Measurements from ENCODE around the gene CNDP1.
A peak's percentile ranks its signal among the peaks of the same experiment; 100 is the strongest.
"Not testable (repeated sequence)": the region's sequence is repeated elsewhere in the genome, so short reads cannot be mapped to it uniquely, and the experiment has no call there.

The CNDP1 gene

GRCh38 chr18:74549591-74550104, 15.3 kb downstream of the CNDP1 start:
- DNase-seq = no peak

- no peak for DNase-seq
Measured at GRCh38 chr18:74550886-74551285, 16.6 kb downstream of the CNDP1 start.

DNA sequence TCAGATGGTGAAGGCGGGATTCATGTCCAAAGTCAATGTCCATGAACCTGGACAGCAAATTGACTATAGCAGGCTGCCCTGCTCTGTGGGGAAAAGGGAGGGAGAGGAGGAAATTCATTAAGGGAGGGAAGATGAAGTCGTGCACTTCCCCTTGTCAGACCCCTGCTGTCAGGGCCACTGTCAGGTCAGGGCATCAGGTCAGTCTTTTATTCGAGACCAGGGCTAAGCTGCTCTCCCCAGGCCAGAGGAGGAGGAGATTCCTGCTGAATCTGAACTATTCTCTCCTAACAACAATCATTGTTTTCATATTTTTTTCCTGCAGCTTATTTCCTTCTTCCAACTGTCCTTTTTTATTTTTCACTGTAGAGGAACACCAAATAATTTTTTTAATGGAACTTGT, 17.2 kb downstream of the CNDP1 start:
- no peak for DNase-seq

GRCh38 chr18:74551936-74552555, 17.7 kb downstream of the CNDP1 start:
- DNase-seq = peak; percentile 70

- no peak for DNase-seq
Measured at GRCh38 chr18:74556126-74556525, 21.8 kb downstream of the CNDP1 start.

- no peak for DNase-seq
Measured at GRCh38 chr18:74558096-74558495, 23.8 kb downstream of the CNDP1 start.

- no peak for DNase-seq
Measured at GRCh38 chr18:74562131-74562730, 27.9 kb downstream of the CNDP1 start.

- DNase-seq = no peak
Measured at GRCh38 chr18:74562775-74563174, 28.5 kb downstream of the CNDP1 start.

DNA sequence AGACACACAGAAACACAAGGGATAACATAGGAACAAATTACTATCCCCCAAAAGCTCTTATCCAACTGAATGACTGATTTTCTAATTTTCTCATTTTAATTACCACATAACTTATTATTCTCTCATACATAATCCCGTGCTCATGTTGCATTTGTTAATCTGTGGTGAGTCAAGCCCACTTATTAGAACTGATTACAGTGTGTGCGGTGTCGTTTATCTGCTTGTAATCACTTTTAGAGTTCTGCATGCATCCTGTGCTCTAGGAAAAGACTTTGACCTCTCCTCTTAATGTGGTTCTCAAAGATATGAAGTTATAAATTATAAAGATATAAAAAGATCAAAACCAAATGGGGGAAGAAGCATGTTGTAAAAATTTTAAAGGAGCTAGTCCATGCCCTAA, 29.7 kb downstream of the CNDP1 start:
- no peak for DNase-seq

DNA sequence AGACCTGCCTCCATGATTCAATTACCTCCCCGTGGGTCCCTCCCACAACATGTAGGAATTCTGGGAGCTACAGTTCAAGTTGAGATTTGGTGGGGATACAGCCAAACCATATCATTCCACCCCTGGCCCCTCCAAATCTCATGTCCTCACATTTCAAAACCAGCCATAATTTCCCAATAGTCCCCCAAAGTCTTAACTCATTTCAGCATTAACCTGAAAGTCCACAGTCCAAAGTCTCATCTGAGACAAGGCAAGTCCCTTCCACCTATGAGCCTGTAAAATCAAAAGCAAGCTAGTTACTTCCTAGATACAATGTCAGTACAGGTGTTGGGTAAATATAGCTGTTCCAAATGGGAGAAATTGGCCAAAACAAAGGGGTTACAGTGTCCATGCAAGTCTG, 30.9 kb downstream of the CNDP1 start:
- not testable (repeated sequence) for DNase-seq

DNA sequence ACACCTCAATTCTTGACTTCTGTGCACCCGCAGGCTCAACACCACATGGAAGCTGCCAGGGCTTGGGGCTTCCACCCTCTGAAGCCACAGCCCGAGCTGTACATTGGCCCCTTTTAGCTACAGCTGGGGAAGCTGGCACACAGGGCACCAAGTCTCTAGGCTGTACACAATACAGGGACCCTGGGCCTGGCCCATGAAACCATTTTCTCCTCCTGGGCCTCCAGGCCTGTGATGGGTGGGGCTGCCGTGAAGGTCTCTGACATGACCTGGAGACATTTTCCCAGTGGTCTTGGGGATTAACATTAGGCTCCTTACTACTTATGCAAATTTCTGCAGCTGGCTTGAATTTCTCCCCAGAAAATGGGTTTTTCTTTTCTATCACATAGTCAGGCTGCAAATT, 31.7 kb downstream of the CNDP1 start:
- DNase-seq = not testable (repeated sequence)

GRCh38 chr18:74567822-74568221, 33.5 kb downstream of the CNDP1 start:
- DNase-seq = no peak

DNA sequence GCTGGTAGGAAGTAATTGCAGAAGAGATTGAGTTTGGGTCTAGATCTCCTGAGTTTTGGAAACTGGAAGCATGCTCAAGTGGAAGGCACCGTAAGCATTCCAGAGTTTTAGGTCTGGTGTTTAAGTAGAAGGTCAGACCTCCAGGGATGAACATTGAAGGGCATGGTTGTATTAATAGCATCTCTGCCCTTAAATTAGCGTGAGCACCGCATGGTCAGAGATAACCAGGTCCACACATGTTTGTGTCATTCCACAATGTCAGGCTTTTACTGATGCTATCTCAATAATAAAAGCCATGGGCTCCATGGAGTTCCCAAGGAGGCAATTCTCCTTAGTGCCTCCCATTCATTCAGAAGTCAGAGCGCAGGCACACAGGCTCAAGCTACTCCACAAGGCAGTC, 35.1 kb downstream of the CNDP1 start:
- DNase-seq = no peak

DNA sequence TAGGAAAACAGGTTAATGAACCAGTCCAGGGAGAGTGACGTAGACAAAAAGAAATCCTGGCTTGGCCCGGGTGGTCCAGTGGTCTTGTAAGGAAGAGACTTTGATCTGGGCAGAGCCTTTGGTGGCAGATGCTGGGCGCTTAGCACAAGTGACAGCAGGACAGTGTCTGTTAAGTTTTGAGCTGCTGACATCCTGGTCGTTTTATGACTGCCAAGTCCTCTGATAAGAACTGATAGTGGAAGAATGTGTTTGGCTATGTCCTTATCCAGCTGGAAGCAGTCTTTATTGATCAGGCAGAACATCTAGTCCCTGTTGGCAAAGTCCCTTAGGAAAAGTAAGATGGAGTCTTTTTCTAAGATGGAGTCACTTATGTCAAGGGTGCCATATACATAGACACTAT, 36.0 kb downstream of the CNDP1 start:
- DNase-seq = no peak

DNA sequence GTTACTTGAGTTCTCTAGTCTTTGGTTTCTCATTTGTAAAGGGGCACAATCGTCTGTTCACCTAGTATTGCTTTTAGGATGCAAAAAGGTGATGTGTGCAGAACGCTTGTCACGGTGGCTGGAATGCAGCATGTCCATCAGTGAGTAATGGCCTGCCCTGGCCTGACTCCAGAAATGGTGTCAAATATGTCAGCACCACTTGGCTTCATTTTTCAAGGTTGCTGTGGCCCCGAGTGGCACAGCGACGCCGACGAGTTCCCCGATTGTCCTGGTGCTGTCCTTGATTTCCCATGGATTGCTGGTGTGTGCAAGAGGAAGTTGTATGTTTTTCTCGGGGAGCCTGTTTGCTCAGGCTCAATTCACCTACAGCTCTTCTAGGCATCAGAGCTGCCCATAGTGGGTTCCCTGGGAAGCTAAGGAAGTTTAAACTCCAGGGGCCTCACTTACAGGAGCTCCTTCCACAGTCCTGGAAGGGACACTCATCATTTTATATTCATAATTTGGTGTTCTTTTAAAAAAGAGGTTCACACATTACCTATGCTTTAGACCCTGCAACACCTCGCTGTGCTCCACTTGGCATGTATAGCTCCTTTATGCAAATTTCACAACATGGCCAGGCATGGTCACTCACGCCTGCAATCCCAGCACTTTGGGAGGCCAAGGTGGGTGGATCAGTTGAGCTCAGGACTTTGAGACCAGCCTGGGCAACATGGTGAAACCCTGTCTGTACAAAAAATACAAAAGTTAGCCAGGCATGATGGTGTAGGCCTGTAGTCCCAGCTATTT, 37.8 kb downstream of the CNDP1 start:
- DNase-seq = no peak

- no peak for DNase-seq
Measured at GRCh38 chr18:74573053-74573452, 38.8 kb downstream of the CNDP1 start.

GRCh38 chr18:74574916-74575315, 40.6 kb downstream of the CNDP1 start:
- DNase-seq = no peak

DNA sequence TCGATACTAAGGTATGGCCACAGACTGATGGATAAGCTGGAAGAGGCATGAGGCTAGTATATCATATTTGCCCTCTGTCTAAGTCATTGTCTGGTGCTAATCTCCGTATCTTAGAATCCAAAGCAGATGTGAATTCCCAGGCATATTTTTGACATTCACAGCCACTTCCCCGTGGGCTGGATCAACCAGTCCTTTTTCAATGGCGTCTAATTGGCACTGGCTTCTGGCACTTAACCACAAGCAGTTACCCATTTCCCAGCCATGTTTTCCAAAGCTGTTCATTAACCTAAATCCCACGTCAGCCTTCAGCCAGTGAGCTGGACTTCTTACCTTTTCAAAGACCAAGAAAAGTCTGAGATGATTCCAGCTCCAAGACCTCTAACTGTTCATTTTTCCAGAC, 42.7 kb downstream of the CNDP1 start:
- no peak for DNase-seq

DNA sequence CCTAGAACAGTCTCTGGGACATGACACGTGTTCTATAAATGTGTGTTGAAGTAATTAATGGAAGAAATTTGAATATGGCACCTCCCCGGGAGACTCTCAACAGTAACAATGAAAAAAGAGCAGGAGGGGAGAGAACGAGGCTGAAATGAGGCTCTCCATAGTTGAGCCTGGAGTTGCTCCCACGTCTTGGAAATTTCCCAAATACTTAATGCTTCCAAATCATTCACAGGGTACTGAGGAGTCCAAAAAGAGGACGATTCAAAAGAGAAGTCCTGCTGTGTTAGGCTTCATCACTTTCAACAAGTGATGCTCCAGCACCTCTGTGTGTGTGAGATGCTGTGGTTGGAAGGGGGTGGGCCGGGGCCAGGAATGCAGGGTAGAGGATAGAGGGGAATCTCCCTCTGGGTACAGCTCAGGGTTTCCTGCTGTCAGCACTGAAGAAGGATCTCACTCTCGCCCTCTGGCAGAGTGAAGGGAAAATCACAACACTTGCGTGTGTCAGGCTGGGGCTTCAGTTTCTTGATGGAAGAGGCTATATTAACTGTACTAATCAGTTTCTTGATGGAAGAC, 45.3 kb downstream of the CNDP1 start:
- no peak for DNase-seq

- no peak for DNase-seq
Measured at GRCh38 chr18:74582642-74583041, 48.3 kb downstream of the CNDP1 start.

- no peak for DNase-seq
Measured at GRCh38 chr18:74587441-74587840, 53.1 kb downstream of the CNDP1 start.

- DNase-seq = peak; percentile 11
Measured at GRCh38 chr18:74589021-74589420, 54.7 kb downstream of the CNDP1 start.

- no peak for DNase-seq
Measured at GRCh38 chr18:74589811-74590210, 55.5 kb downstream of the CNDP1 start.

GRCh38 chr18:74590671-74591070, 56.4 kb downstream of the CNDP1 start:
- DNase-seq = no peak

All from CD4-positive, alpha-beta T cell treated with Interferon gamma for 1 hour (primary cell).